ENCODE data around the gene KDM3A.
A peak's percentile ranks its signal among the peaks of the same experiment; 100 is the strongest.
"Not testable (repeated sequence)": the region's sequence is repeated elsewhere in the genome, so short reads cannot be mapped to it uniquely, and the experiment has no call there.

Gene KDM3A

GRCh38 chr2:86470890-86471289 is 29.7 kb downstream of the KDM3A start:
- FAIRE-seq (no peak), DNase-seq (ENCODE audit: insufficient read length, low spot score) (no peak)

- DNase-seq (ENCODE audit: insufficient read length, low spot score), result no peak
- FAIRE-seq, result no peak
Measured at GRCh38 chr2:86471637-86472036, 30.5 kb downstream of the KDM3A start.

GRCh38 chr2:86476092-86476491 is 34.9 kb downstream of the KDM3A start:
- FAIRE-seq (no peak), DNase-seq (ENCODE audit: insufficient read length, low spot score) (no peak)

- FAIRE-seq, result no peak
- DNase-seq (ENCODE audit: insufficient read length, low spot score), result no peak
Measured at GRCh38 chr2:86476918-86477317, 35.7 kb downstream of the KDM3A start.

GRCh38 chr2:86477349-86477748 is 36.2 kb downstream of the KDM3A start:
- no peak for FAIRE-seq

GRCh38 chr2:86480105-86480504 is 38.9 kb downstream of the KDM3A start:
- no peak for FAIRE-seq

More at GRCh38 chr2:86477349-86477748, 36.2 kb downstream of the KDM3A start:
- DNase-seq (ENCODE audit: insufficient read length, low spot score), result no peak

GRCh38 chr2:86482034-86482433 is 40.9 kb downstream of the KDM3A start:
- FAIRE-seq (no peak), DNase-seq (ENCODE audit: insufficient read length, low spot score) (no peak)

More at GRCh38 chr2:86480105-86480504, 38.9 kb downstream of the KDM3A start:
- no peak for DNase-seq (ENCODE audit: insufficient read length, low spot score)

- no peak for FAIRE-seq
Measured at GRCh38 chr2:86484385-86484784, 43.2 kb downstream of the KDM3A start.

GRCh38 chr2:86485103-86485502 is 43.9 kb downstream of the KDM3A start:
- DNase-seq (ENCODE audit: insufficient read length, low spot score), result no peak

More at GRCh38 chr2:86484385-86484784, 43.2 kb downstream of the KDM3A start:
- DNase-seq (ENCODE audit: insufficient read length, low spot score), result no peak

GRCh38 chr2:86485802-86486201 is 44.6 kb downstream of the KDM3A start:
- DNase-seq (ENCODE audit: insufficient read length, low spot score) (no peak), FAIRE-seq (no peak)

More at GRCh38 chr2:86485103-86485502, 43.9 kb downstream of the KDM3A start:
- no peak for FAIRE-seq

- FAIRE-seq (peak; percentile 11), DNase-seq (ENCODE audit: insufficient read length, low spot score) (no peak)
Measured at GRCh38 chr2:86487062-86487461, 45.9 kb downstream of the KDM3A start.

- no peak for DNase-seq (ENCODE audit: insufficient read length, low spot score)
- no peak for FAIRE-seq
Measured at GRCh38 chr2:86488561-86489250, 47.5 kb downstream of the KDM3A start.

- DNase-seq (ENCODE audit: insufficient read length, low spot score) (no peak), FAIRE-seq (no peak)
Measured at GRCh38 chr2:86489542-86489941, 48.4 kb downstream of the KDM3A start.

- DNase-seq (ENCODE audit: insufficient read length, low spot score) (no peak), FAIRE-seq (no peak)
Measured at GRCh38 chr2:86490245-86490644, 49.1 kb downstream of the KDM3A start.

GRCh38 chr2:86491088-86491487 is 49.9 kb downstream of the KDM3A start:
- FAIRE-seq, result no peak
- DNase-seq (ENCODE audit: insufficient read length, low spot score), result no peak

- no peak for DNase-seq (ENCODE audit: insufficient read length, low spot score)
- no peak for FAIRE-seq
Measured at GRCh38 chr2:86492048-86492453, 50.9 kb downstream of the KDM3A start.

- FAIRE-seq; DNase-seq (ENCODE audit: insufficient read length, low spot score): not testable (repeated sequence)
Measured at GRCh38 chr2:86496391-86496790, 55.2 kb downstream of the KDM3A start.

- DNase-seq (ENCODE audit: insufficient read length, low spot score) (no peak), FAIRE-seq (no peak)
Measured at GRCh38 chr2:86498468-86499260, 57.5 kb downstream of the KDM3A start.

GRCh38 chr2:86499326-86499725 is 58.2 kb downstream of the KDM3A start:
- FAIRE-seq, result no peak
- no peak for DNase-seq (ENCODE audit: insufficient read length, low spot score)

- FAIRE-seq (no peak), DNase-seq (ENCODE audit: insufficient read length, low spot score) (no peak)
Measured at GRCh38 chr2:86500325-86501083, 59.3 kb downstream of the KDM3A start.

GRCh38 chr2:86507600-86507999 is 66.4 kb downstream of the KDM3A start:
- FAIRE-seq, result no peak
- no peak for DNase-seq (ENCODE audit: insufficient read length, low spot score)

Measured in GM19239 (cell line).